HG03196 (cell line): ENCODE results near the gene ERCC3.

ENCODE experiments used
- ATAC-seq: cut with Tn5 transposase; IDR thresholded peaks from one replicate; pipeline ENCODE4 v1.9.1; 2021; ENCODE audit not compliant: unreplicated experiment

Gene ERCC3

GRCh38 chr2:127293748-127294562 is at the start of gene ERCC3:
Gene ERCC3 (minus strand): TSS chr2:127294144. CDS start chr2:127294081, 63 bp downstream.
- ATAC-seq: peak; percentile 98

- ATAC-seq: no peak
These were observed 49.3 kb upstream of the ERCC3 start for GRCh38 chr2:127343277-127343676.

GRCh38 chr2:127342101-127342500 is 48.2 kb upstream of the ERCC3 start:
- peak; percentile 64 for ATAC-seq

- no peak for ATAC-seq
These were observed 38.4 kb upstream of the ERCC3 start for GRCh38 chr2:127332335-127332734.

GRCh38 chr2:127330753-127331152 is 36.8 kb upstream of the ERCC3 start:
- ATAC-seq: no peak

GRCh38 chr2:127326289-127326945 is 32.5 kb upstream of the ERCC3 start:
- no peak for ATAC-seq

GRCh38 chr2:127324635-127325034 is 30.7 kb upstream of the ERCC3 start:
- no peak for ATAC-seq

- no peak for ATAC-seq
These were observed 27.4 kb upstream of the ERCC3 start for GRCh38 chr2:127321303-127321702.

- no peak for ATAC-seq
These were observed 26.8 kb upstream of the ERCC3 start for GRCh38 chr2:127320586-127321275.

- ATAC-seq: no peak
These were observed 26.1 kb upstream of the ERCC3 start for GRCh38 chr2:127320067-127320466.

GRCh38 chr2:127314193-127314988 is 20.4 kb upstream of the ERCC3 start:
- ATAC-seq: no peak

- peak; percentile 91 for ATAC-seq
These were observed 19.5 kb upstream of the ERCC3 start for GRCh38 chr2:127313406-127313805.

- ATAC-seq: no peak
These were observed 17.0 kb upstream of the ERCC3 start for GRCh38 chr2:127310980-127311379.

- no peak for ATAC-seq
These were observed 15.5 kb upstream of the ERCC3 start for GRCh38 chr2:127309468-127309867.

- ATAC-seq: no peak
These were observed 14.7 kb upstream of the ERCC3 start for GRCh38 chr2:127308586-127309138.

GRCh38 chr2:127305990-127306585 is 12.1 kb upstream of the ERCC3 start:
- no peak for ATAC-seq

GRCh38 chr2:127302168-127302567 is 8.2 kb upstream of the ERCC3 start:
- ATAC-seq: no peak

GRCh38 chr2:127293386-127293747 is 577 bp downstream of the ERCC3 start:
- ATAC-seq: no peak

- ATAC-seq: no peak
These were observed 5.7 kb downstream of the ERCC3 start for GRCh38 chr2:127288274-127288673.

- ATAC-seq: no peak
These were observed 10.7 kb downstream of the ERCC3 start for GRCh38 chr2:127283275-127283674.
